Stimulated activated memory B cell treated with anti-CD40 and anti-IgM and Interleukin-4, amounts not matched to agents 10 μg/mL and 1 μg/mL and 100 μg/mL, for 72 hours (primary cell): ENCODE measurements around the gene SET.
"Not testable (repeated sequence)": the region's sequence is repeated elsewhere in the genome, so short reads cannot be mapped to it uniquely, and the experiment has no call there.

Experiments
- ATAC-seq: fragments of 150-1000 bp; cut with Tn5 transposase; 2 replicates; pipeline ENCODE4 v1.10.0; 2021
- H3K27ac Mint-ChIP-seq: one replicate; pipeline ENCODE4 v1.8.0; 2022; ENCODE audit warnings: mild to moderate bottlenecking, mixed read lengths
- H3K27me3 Mint-ChIP-seq: one replicate; pipeline ENCODE4 v1.8.0; 2022; ENCODE audit warnings: mixed read lengths
- H3K36me3 Mint-ChIP-seq: one replicate; pipeline ENCODE4 v1.8.0; 2022; ENCODE audit warnings: mixed read lengths
- H3K4me1 Mint-ChIP-seq: one replicate; pipeline ENCODE4 v1.8.0; 2022; ENCODE audit warnings: mixed read lengths
- H3K4me3 Mint-ChIP-seq: one replicate; pipeline ENCODE4 v1.8.0; 2022; ENCODE audit warnings: mild to moderate bottlenecking, moderate library complexity, mixed read lengths
- H3K9me3 Mint-ChIP-seq: one replicate; pipeline ENCODE4 v1.8.0; 2022; ENCODE audit warnings: mixed read lengths

The SET gene

GRCh38 chr9:128688501-128689292 lies at the start of gene SET:
SET (plus strand) TSS chr9:128689222; CDS start chr9:128689583, 361 bp downstream.
- peak within 1 kb of the TSS; percentile 88 for H3K27ac Mint-ChIP-seq
- H3K4me3 Mint-ChIP-seq: peak within 1 kb of the TSS; percentile 77
- no peaks in the 10 kb centered on the region for H3K27me3 Mint-ChIP-seq
- peak; percentile 93 for ATAC-seq
- peaks cover 35% of the 10 kb centered on the region for H3K36me3 Mint-ChIP-seq
- H3K9me3 Mint-ChIP-seq: no peaks in the 10 kb centered on the region
- H3K4me1 Mint-ChIP-seq: peaks cover 56% of the 10 kb centered on the region

GRCh38 chr9:128640603-128641002 lies 48.4 kb upstream of the SET start:
- H3K4me1 Mint-ChIP-seq: peaks cover 25% of the 10 kb centered on the region
- no peak for ATAC-seq
- peaks cover 7% of the 10 kb centered on the region for H3K36me3 Mint-ChIP-seq
- H3K4me3 Mint-ChIP-seq: no peak overlapping the region
- no peaks in the 10 kb centered on the region for H3K27me3 Mint-ChIP-seq
- H3K27ac Mint-ChIP-seq: no peak overlapping the region
- H3K9me3 Mint-ChIP-seq: no peaks in the 10 kb centered on the region

DNA sequence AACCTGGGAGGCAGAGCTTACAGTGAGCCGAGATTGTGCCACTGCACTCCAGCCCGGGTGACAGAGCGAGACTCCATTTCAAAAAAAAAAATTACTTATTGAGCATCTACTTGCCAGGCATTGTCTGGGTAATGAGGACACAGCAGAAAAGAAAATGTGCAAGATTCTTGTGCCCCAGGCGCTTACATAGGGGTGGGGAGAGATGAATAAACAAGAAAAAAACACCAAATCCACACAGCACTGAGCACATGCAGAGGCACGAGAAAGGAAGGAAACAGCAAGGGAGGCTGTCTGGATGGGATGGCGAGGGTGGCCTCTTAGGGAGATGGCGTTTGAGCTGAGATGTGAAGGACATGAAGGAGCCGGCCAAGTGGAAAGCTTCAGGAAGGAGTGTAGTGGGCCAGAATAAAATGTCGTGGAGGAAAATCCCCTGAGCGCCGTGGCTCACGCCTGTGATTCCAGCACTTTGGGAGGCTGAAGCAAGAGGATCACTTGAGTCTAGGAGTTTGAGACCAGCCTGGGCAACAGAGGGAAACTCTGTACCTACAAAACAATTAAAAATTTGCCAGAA lies 46.3 kb upstream of the SET start:
- H3K9me3 Mint-ChIP-seq: no peaks in the 10 kb centered on the region
- H3K27ac Mint-ChIP-seq: peak overlapping the region; percentile 94
- peaks cover 7% of the 10 kb centered on the region for H3K36me3 Mint-ChIP-seq
- H3K27me3 Mint-ChIP-seq: no peaks in the 10 kb centered on the region
- H3K4me1 Mint-ChIP-seq: peaks cover 31% of the 10 kb centered on the region
- peak overlapping the region; percentile 52 for H3K4me3 Mint-ChIP-seq
- no peak for ATAC-seq

- ATAC-seq: peak; percentile 92
- no peaks in the 10 kb centered on the region for H3K9me3 Mint-ChIP-seq
- H3K36me3 Mint-ChIP-seq: peaks cover 2% of the 10 kb centered on the region
- H3K4me1 Mint-ChIP-seq: peaks cover 31% of the 10 kb centered on the region
- peak overlapping the region; percentile 94 for H3K27ac Mint-ChIP-seq
- H3K27me3 Mint-ChIP-seq: no peaks in the 10 kb centered on the region
- peak overlapping the region; percentile 52 for H3K4me3 Mint-ChIP-seq
Measured at GRCh38 chr9:128643519-128644300, 45.3 kb upstream of the SET start.

- peak; percentile 46 for ATAC-seq
- H3K9me3 Mint-ChIP-seq: not testable (repeated sequence)
Measured at GRCh38 chr9:128648206-128648605, 40.8 kb upstream of the SET start.

DNA sequence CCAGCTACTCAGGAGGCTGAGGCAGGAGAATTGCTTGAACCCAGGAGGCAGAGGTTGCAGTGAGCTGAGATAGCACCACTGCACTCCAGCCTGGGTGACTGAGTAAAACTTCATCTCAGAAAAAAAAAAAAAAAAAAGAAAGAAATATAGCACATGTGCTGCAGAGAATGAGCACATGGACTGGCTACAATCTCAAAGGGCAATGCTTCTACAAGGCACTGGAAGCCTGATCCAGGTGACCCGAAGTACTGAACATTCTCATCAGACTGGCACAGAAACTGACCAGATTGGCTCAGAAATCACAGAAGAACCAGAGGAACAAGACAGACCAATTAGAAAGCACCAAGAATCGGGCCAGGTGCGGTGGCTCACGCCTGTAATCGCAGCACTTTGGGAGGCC lies 37.2 kb upstream of the SET start:
- Mint-ChIP-seq H3K36me3 (no peaks in the 10 kb centered on the region), H3K27me3 (no peaks in the 10 kb centered on the region), H3K9me3 (no peaks in the 10 kb centered on the region), H3K27ac (no peak overlapping the region), H3K4me3 (no peak overlapping the region), H3K4me1 (peaks cover 11% of the 10 kb centered on the region)
- ATAC-seq: no peak

More at GRCh38 chr9:128648206-128648605, 40.8 kb upstream of the SET start:
- not testable (repeated sequence) for H3K27ac Mint-ChIP-seq, H3K4me3 Mint-ChIP-seq, H3K27me3 Mint-ChIP-seq, H3K36me3 Mint-ChIP-seq
- H3K4me1 Mint-ChIP-seq: peaks cover 22% of the 10 kb centered on the region

DNA sequence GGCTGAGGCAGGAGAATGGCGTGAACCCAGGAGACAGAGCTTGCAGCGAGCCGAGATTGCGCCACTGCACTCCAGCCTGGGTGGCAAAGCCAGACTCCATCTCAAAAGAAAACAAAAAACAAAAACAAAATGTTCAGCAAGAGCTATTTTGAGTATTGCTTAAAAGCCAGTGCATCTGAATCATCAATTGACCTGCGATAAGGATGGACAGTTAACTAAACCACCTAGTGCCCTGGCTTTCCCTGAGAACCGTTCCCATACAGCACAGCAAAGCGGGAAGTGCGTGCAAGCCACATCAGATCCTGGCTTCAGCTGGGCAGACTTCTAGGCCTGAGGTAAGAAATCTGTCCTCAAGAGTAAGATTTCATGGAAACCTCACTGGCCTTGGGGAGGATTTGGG lies 35.1 kb upstream of the SET start:
- Mint-ChIP-seq H3K9me3 (no peaks in the 10 kb centered on the region), H3K4me3 (no peak overlapping the region), H3K4me1 (peaks cover 6% of the 10 kb centered on the region), H3K36me3 (no peaks in the 10 kb centered on the region), H3K27ac (no peak overlapping the region), H3K27me3 (no peaks in the 10 kb centered on the region)
- ATAC-seq: no peak

GRCh38 chr9:128654481-128654880 lies 34.5 kb upstream of the SET start:
- H3K9me3 Mint-ChIP-seq: no peaks in the 10 kb centered on the region
- H3K4me3 Mint-ChIP-seq: no peak overlapping the region
- H3K27me3 Mint-ChIP-seq: no peaks in the 10 kb centered on the region
- no peak for ATAC-seq
- H3K4me1 Mint-ChIP-seq: peaks cover 6% of the 10 kb centered on the region
- peak overlapping the region; percentile 100 for H3K27ac Mint-ChIP-seq
- no peaks in the 10 kb centered on the region for H3K36me3 Mint-ChIP-seq

DNA sequence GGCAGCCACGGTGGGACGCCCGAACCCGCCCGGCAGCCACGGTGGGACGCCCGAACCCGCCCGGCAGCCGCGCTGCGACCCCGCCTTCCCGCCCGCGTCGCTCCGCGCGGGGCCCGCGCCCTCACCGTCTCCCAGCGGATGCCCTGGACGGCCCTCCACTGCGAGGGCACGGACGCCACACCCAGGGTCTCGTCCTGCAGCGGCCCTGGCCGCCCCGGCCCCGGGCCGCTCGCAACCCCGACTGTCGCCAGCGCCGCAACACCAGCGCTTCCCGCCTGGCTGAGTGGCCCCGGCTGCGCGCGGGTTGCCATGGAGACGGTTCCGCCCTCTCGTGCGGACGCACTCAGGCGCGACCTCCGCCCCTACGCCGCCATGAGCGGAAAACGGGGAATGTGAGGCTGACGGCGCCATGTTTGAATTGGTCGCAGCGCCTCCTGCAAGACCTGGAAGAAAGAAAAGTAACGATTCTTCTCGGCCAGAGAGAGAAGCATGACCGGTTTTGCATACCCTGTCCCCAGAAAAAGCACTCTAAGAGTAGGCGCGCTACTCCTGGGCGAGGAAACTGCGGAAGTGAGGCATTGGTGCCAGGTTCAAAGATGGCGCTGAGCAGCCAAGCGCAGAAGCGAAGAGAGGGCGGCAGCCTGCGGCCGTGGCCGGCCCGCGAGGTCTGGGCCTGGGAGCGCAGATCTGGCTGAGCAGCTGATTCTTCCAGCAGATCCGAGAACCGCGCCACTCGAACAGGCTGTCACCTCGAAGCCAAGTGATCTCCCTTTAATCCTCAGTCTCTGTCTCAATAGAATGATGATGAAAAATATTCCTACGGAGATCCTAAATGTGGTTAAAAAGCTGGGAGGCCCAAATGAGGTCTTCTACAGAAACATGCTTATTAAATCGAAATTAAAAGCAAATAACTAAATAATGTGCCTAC lies 32.3 kb upstream of the SET start, which contains the start of gene DYNC2I2:
Gene DYNC2I2, minus strand, starts transcription at position 432 of the 928 bp plus-strand sequence. Its CDS starts 121 bp downstream, at position 311.
- no peaks in the 10 kb centered on the region for H3K36me3 Mint-ChIP-seq
- H3K4me3 Mint-ChIP-seq: peak within 1 kb of the TSS; percentile 93
- no peaks in the 10 kb centered on the region for H3K9me3 Mint-ChIP-seq
- peaks cover 6% of the 10 kb centered on the region for H3K4me1 Mint-ChIP-seq
- H3K27me3 Mint-ChIP-seq: no peaks in the 10 kb centered on the region
- ATAC-seq: peak; percentile 88
- H3K27ac Mint-ChIP-seq: peak within 1 kb of the TSS; percentile 100

GRCh38 chr9:128657344-128657704 lies 31.7 kb upstream of the SET start:
- no peaks in the 10 kb centered on the region for H3K36me3 Mint-ChIP-seq
- H3K27me3 Mint-ChIP-seq: no peaks in the 10 kb centered on the region
- peaks cover 6% of the 10 kb centered on the region for H3K4me1 Mint-ChIP-seq
- H3K4me3 Mint-ChIP-seq: peak overlapping the region; percentile 93
- no peaks in the 10 kb centered on the region for H3K9me3 Mint-ChIP-seq
- H3K27ac Mint-ChIP-seq: peak overlapping the region; percentile 100
- ATAC-seq: no peak

DNA sequence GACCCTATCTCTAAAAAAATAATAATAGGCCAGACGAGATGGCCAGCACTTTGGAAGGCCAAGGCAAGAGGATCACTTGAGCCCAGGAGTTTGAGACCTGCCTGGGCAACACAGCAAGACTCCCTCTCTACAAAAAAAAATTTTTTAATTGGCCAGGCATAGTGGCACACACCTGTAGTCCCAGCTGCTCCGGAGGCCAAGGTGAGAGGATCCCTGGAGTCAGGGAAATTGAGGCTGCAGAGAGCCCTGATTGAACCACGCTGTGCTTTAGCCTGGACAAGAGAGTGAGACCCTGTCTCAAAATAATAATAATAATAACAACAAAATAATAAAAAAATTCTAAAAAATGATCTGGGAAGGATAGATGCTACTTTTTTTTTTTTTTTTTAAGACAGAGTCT lies 31.2 kb upstream of the SET start:
- H3K27ac Mint-ChIP-seq: no peak overlapping the region
- no peaks in the 10 kb centered on the region for H3K9me3 Mint-ChIP-seq
- ATAC-seq: no peak
- no peaks in the 10 kb centered on the region for H3K27me3 Mint-ChIP-seq
- H3K4me3 Mint-ChIP-seq: no peak overlapping the region
- peaks cover 6% of the 10 kb centered on the region for H3K4me1 Mint-ChIP-seq
- no peaks in the 10 kb centered on the region for H3K36me3 Mint-ChIP-seq

DNA sequence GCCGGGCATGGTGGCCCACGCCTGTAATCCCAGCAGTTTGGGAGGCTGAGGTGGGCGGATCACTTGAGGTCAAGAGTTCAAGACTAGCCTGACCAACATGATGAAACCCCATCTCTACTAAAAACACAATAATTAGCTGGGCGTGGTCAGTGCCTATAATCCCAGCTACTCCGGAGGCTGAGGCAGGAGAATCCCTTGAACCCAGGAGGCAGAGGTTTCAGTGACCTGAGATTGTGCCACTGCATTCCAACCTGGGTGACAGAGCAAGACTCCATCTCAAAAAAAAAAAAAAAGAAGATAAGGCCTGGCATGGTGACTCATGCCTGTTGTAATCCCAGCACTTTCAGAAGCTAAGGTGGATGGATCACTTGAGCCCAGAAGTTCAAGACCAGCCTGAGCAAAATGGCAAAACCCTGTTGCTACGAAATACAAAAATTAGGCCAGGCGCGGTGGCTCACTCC lies 22.5 kb upstream of the SET start:
- H3K4me3 Mint-ChIP-seq, H3K27ac Mint-ChIP-seq, ATAC-seq, H3K9me3 Mint-ChIP-seq, H3K36me3 Mint-ChIP-seq, H3K27me3 Mint-ChIP-seq: not testable (repeated sequence)
- peaks cover 12% of the 10 kb centered on the region for H3K4me1 Mint-ChIP-seq

DNA sequence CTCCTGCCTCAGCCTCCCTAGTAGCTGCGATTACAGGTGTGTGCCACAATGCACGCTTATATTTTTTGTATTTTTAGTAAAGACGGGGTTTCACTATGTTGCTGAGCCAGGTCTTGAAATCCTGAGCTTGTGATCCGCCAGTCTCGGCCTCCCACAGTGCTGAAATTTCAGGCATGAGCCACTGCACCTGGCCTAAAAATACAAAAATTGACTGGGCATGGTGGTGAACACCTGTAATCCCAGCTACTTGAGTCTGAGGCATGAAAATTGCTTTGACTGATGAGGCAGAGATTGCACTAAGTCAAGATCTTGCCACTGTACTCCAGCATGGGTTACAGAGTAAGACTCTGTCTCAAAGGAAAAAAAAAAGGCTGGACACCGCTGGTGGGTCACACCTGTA lies 19.2 kb upstream of the SET start:
- peaks cover 6% of the 10 kb centered on the region for H3K4me1 Mint-ChIP-seq
- H3K27ac Mint-ChIP-seq: no peak overlapping the region
- no peak overlapping the region for H3K4me3 Mint-ChIP-seq
- no peaks in the 10 kb centered on the region for H3K9me3 Mint-ChIP-seq
- no peaks in the 10 kb centered on the region for H3K27me3 Mint-ChIP-seq
- H3K36me3 Mint-ChIP-seq: peaks cover 9% of the 10 kb centered on the region
- no peak for ATAC-seq

GRCh38 chr9:128675382-128675781 lies 13.6 kb upstream of the SET start:
- H3K36me3 Mint-ChIP-seq: peaks cover 5% of the 10 kb centered on the region
- no peaks in the 10 kb centered on the region for H3K27me3 Mint-ChIP-seq
- ATAC-seq: no peak
- no peak overlapping the region for H3K4me3 Mint-ChIP-seq
- peaks cover 5% of the 10 kb centered on the region for H3K4me1 Mint-ChIP-seq
- no peaks in the 10 kb centered on the region for H3K9me3 Mint-ChIP-seq
- no peak overlapping the region for H3K27ac Mint-ChIP-seq
